ENCODE measurements around the gene ARID1A.

ARID1A gene

GRCh38 chr1:26814893-26815292 is 119.1 kb downstream of the ARID1A start:
- no peaks in the 10 kb centered on the region for H3K9me3 ChIP-seq (ENCODE audit: insufficient read depth, low read length)
- no peaks in the 10 kb centered on the region for H3K36me3 ChIP-seq (ENCODE audit: low read length)
- H3K4me2 ChIP-seq (ENCODE audit: low read depth, low read length, poor library complexity, severe bottlenecking): no peak overlapping the region
- H2AFZ ChIP-seq (ENCODE audit: low read depth, low read length, severe bottlenecking): no peak overlapping the region
- TF ChIP-seq, protein P1, sequence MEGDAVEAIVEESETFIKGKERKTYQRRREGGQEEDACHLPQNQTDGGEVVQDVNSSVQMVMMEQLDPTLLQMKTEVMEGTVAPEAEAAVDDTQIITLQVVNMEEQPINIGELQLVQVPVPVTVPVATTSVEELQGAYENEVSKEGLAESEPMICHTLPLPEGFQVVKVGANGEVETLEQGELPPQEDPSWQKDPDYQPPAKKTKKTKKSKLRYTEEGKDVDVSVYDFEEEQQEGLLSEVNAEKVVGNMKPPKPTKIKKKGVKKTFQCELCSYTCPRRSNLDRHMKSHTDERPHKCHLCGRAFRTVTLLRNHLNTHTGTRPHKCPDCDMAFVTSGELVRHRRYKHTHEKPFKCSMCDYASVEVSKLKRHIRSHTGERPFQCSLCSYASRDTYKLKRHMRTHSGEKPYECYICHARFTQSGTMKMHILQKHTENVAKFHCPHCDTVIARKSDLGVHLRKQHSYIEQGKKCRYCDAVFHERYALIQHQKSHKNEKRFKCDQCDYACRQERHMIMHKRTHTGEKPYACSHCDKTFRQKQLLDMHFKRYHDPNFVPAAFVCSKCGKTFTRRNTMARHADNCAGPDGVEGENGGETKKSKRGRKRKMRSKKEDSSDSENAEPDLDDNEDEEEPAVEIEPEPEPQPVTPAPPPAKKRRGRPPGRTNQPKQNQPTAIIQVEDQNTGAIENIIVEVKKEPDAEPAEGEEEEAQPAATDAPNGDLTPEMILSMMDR (IDR thresholded peaks at IDR 0.05; ENCODE audit: insufficient read depth, low read length, poor library complexity, severe bottlenecking): no peak
- TF ChIP-seq EZH2phosphoT487 (conservative IDR thresholded peaks at IDR 0.05; ENCODE audit: low read length): no peak
- H3K79me2 ChIP-seq (ENCODE audit: insufficient read depth, low read length): no peaks in the 10 kb centered on the region
- H3K27me3 ChIP-seq (ENCODE audit: low read length): no peaks in the 10 kb centered on the region
- no peak overlapping the region for H3K9ac ChIP-seq (ENCODE audit: low read length)
- H4K20me1 ChIP-seq (ENCODE audit: low read depth, low read length): no peaks in the 10 kb centered on the region
- no peak overlapping the region for H3K27ac ChIP-seq (ENCODE audit: low read depth, low read length)
- H3F3A ChIP-seq (ENCODE audit: insufficient read depth): no peaks in the 10 kb centered on the region
- no peak overlapping the region for H3K4me3 ChIP-seq (ENCODE audit: insufficient read depth, low read length, poor library complexity, severe bottlenecking)
- no peaks in the 10 kb centered on the region for H3K9me2 ChIP-seq (replicated peaks; ENCODE audit: insufficient read depth, low read length)

DNA sequence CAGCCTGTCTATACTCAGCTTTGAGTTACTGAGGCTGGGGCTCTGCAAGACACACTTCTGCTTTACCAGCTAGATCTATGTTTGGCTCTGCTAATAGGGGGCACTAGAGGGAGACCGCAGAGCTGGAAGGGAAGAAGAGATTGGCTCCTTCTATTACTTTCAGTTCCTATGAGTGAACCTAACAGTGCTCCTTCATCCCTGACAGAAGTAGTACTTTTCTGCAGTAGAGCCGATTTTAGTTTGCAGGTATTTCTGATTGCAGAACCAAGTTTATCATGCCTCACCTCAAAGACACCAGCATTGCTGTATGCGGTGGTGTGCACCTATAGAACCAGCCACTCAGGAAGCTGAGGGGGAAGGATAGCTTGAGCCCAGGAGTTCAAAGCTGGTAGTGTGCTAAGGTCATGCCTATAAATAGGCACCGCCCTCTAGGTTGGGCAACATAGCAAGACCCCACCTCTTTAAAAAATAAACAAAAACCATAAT is 125.0 kb downstream of the ARID1A start:
- Histone ChIP-seq H2AFZ (ENCODE audit: low read depth, low read length, severe bottlenecking) (no peak overlapping the region), H3K4me3 (ENCODE audit: insufficient read depth, low read length, poor library complexity, severe bottlenecking) (no peak overlapping the region), H4K20me1 (ENCODE audit: low read depth, low read length) (no peaks in the 10 kb centered on the region), H3K4me2 (ENCODE audit: low read depth, low read length, poor library complexity, severe bottlenecking) (peak overlapping the region; percentile 43), H3K9me3 (ENCODE audit: insufficient read depth, low read length) (no peaks in the 10 kb centered on the region), H3K9me2 (replicated peaks; ENCODE audit: insufficient read depth, low read length) (no peaks in the 10 kb centered on the region), H3K79me2 (ENCODE audit: insufficient read depth, low read length) (no peaks in the 10 kb centered on the region), H3F3A (ENCODE audit: insufficient read depth) (peaks cover 11% of the 10 kb centered on the region), H3K27ac (ENCODE audit: low read depth, low read length) (peak overlapping the region; percentile 53), H3K27me3 (ENCODE audit: low read length) (no peaks in the 10 kb centered on the region), H3K36me3 (ENCODE audit: low read length) (no peaks in the 10 kb centered on the region), H3K9ac (ENCODE audit: low read length) (no peak overlapping the region)
- TF ChIP-seq, protein P1 (IDR thresholded peaks at IDR 0.05; ENCODE audit: insufficient read depth, low read length, poor library complexity, severe bottlenecking): peak; percentile 55
- TF ChIP-seq EZH2phosphoT487 (conservative IDR thresholded peaks at IDR 0.05; ENCODE audit: low read length): no peak

DNA sequence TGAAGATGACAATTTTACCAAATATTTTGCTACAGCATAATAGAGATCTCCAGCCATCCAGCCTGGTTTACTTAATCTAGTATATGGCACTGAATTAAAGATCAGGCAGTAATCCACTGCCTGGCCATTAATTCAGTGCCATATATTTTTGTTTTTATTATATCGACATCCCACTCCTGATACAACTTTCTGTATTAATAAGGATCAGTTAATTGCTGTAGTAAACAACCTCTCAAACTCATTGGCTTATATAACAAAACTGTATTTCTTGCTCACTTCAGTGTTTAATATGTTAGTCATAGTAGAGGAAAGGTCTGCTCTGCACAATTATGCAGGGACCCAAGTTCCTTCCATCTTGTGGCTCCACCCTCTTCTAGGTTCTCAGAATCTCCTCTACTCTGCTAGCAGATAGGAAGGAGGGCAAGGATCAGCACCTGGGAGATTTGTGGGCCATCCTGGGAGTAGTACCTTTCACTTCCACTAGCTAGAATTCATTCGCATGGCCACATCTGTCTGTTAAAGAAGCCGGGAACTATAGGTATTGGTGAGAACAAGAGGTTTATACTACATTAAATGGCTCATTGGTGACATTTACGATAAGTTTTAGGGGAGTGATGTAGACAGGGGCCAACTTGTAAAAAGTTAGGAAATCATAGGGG is 127.1 kb downstream of the ARID1A start:
- no peak overlapping the region for H3K27ac ChIP-seq (ENCODE audit: low read depth, low read length)
- TF ChIP-seq EZH2phosphoT487 (conservative IDR thresholded peaks at IDR 0.05; ENCODE audit: low read length): no peak
- TF ChIP-seq, protein P1 (IDR thresholded peaks at IDR 0.05; ENCODE audit: insufficient read depth, low read length, poor library complexity, severe bottlenecking): no peak
- H3K79me2 ChIP-seq (ENCODE audit: insufficient read depth, low read length): peaks cover 6% of the 10 kb centered on the region; the same call in 1 of the 2 replicates
- H3K9me3 ChIP-seq (ENCODE audit: insufficient read depth, low read length): no peaks in the 10 kb centered on the region
- peaks cover 11% of the 10 kb centered on the region for H3F3A ChIP-seq (ENCODE audit: insufficient read depth)
- no peaks in the 10 kb centered on the region for H3K9me2 ChIP-seq (replicated peaks; ENCODE audit: insufficient read depth, low read length)
- no peaks in the 10 kb centered on the region for H4K20me1 ChIP-seq (ENCODE audit: low read depth, low read length)
- no peak overlapping the region for H2AFZ ChIP-seq (ENCODE audit: low read depth, low read length, severe bottlenecking)
- H3K4me3 ChIP-seq (ENCODE audit: insufficient read depth, low read length, poor library complexity, severe bottlenecking): no peak overlapping the region
- no peaks in the 10 kb centered on the region for H3K27me3 ChIP-seq (ENCODE audit: low read length)
- no peak overlapping the region for H3K4me2 ChIP-seq (ENCODE audit: low read depth, low read length, poor library complexity, severe bottlenecking)
- H3K9ac ChIP-seq (ENCODE audit: low read length): no peak overlapping the region
- no peaks in the 10 kb centered on the region for H3K36me3 ChIP-seq (ENCODE audit: low read length)
